ACC112 (cell line): ENCODE data around the gene TTYH3.

ENCODE experiments used
- H2AFZ ChIP-seq: fragments of 200-600 bp; sonication (generic); one replicate; pipeline ENCODE4 v1.6.0; 2017; ENCODE audit warnings: antibody characterized with exemption, low read length; ENCODE audit not compliant: unreplicated experiment
- H3K27ac ChIP-seq: fragments of 200-600 bp; sonication (generic); 2 replicates; pipeline ENCODE4 v1.5.1; 2014; ENCODE audit warnings: low read depth, mild to moderate bottlenecking, antibody characterized with exemption, low read length, moderate library complexity
- H3K27me3 ChIP-seq: fragments of 200-600 bp; sonication (generic); 2 replicates; pipeline ENCODE4 v1.6.1; 2014; ENCODE audit warnings: mild to moderate bottlenecking, antibody characterized with exemption, low read length, moderate library complexity, mixed read lengths; ENCODE audit not compliant: insufficient read depth
- H3K36me3 ChIP-seq: fragments of 200-600 bp; sonication (generic); 2 replicates; pipeline ENCODE4 v1.6.1; 2016; ENCODE audit warnings: mild to moderate bottlenecking, antibody characterized with exemption, low read length, moderate library complexity, mixed read lengths; ENCODE audit not compliant: insufficient read depth
- H3K4me1 ChIP-seq: fragments of 200-600 bp; sonication (generic); one replicate; pipeline ENCODE4 v1.6.1; 2016; ENCODE audit warnings: low read length, mixed read lengths; ENCODE audit not compliant: insufficient read depth, unreplicated experiment, control insufficient read depth
- H3K4me3 ChIP-seq: fragments of 200-600 bp; sonication (generic); 2 replicates; pipeline ENCODE4 v1.5.1; 2014; ENCODE audit warnings: mild to moderate bottlenecking, low read depth, low read length
- H3K79me2 ChIP-seq: fragments of 200-600 bp; sonication (generic); one replicate; pipeline ENCODE4 v1.6.0; 2016; ENCODE audit warnings: low read length; ENCODE audit not compliant: control insufficient read depth, unreplicated experiment, insufficient read depth

The TTYH3 gene

DNA sequence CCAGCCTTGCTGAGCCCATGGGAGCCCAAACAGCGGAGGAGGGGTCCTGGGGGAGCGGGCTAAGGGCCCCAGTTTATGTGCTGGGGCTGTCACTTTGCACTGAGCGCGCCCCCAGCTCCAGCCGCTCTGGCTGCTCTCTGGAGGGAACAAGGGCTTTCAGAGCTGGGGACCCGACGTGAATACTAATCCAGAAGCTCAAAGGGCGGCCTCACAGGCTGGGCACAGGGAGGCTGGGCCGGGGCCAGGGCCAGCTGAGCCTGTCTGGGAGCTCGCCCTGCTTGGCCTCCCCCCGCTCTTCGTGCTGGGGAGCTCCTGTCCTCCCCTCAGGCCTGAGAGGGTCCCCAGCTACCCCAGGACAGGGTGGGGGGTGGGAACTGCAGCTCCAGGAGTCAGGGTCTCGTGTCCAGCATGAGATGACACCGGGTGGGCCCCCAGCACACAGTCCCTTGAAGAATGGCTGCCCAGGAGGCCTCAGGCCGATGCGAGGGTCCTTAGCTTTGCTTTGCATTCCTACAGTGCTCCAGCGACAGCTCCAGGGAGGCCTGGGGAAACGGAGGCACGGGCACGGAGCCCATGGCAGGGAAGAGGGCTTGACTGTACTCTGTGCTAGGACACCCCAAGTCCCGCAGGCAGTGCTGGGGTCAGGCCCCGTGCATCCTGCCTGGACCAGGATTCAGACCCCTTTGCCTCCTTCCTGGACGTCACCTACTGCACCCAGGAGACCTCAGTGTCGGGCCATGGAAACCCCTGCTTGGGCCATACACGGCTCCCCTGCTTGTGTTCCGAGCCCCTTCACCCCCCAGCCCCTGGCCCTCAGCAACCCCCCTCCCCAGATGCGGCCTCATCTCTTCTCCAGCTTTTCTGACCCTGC, 50.4 kb downstream of the TTYH3 start:
- H2AFZ ChIP-seq = no peak overlapping the region
- no peak overlapping the region for H3K4me3 ChIP-seq
- no peak overlapping the region for H3K27ac ChIP-seq
- H3K27me3 ChIP-seq = peaks cover 4% of the 10 kb centered on the region; the same call in 1 of the 2 replicates
- H3K4me1 ChIP-seq = no peaks in the 10 kb centered on the region
- H3K79me2 ChIP-seq = no peaks in the 10 kb centered on the region
- no peaks in the 10 kb centered on the region for H3K36me3 ChIP-seq

DNA sequence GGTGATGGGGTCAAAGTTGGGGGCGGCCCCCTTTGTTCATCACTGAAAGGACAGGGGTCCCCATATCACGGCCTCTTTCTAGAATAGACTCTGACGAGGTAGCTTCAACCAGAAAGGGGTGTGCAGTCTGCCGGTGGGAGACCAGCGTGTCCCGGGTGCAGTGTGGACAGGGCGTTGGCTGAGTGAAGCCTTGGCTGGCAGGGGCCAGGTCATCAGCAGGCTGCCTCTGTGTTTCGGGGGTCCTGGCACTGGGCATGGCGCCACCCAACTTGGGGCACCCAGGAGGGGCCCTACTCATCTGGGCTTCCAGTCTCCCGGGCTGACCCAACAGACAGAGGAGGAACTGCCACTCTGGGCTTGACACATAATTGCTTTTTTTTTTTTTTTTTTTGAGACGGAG, 52.7 kb downstream of the TTYH3 start:
- peaks cover 4% of the 10 kb centered on the region for H3K4me1 ChIP-seq

DNA sequence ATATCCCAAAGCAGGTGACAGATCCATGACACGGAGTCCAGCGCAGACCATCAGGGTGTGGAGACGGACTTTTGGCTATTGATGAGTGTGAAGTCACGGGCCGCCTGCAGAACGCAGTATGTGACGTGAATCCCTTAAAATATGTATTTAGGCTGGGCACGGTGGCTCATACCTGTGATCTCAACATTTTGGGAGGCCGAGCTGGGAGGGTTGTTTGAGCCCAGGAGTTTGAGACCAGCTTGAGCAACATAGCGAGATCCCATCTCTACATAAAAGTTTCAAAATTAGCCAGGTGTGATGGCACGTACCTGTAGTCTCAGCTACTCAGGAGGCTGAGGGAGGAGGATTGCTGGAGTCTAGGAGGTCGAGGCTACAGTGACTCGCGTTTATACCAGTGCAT, 54.3 kb downstream of the TTYH3 start:
- no peak overlapping the region for H2AFZ ChIP-seq
- no peak overlapping the region for H3K4me3 ChIP-seq
- H3K27me3 ChIP-seq = peaks cover 27% of the 10 kb centered on the region
- no peak overlapping the region for H3K27ac ChIP-seq
- H3K4me1 ChIP-seq = peaks cover 4% of the 10 kb centered on the region
- no peaks in the 10 kb centered on the region for H3K36me3 ChIP-seq
- H3K79me2 ChIP-seq = no peaks in the 10 kb centered on the region

More for the DNA sequence above, 52.7 kb downstream of the TTYH3 start:
- Histone ChIP-seq H3K27ac (no peak overlapping the region), H3K79me2 (no peaks in the 10 kb centered on the region), H3K36me3 (no peaks in the 10 kb centered on the region), H3K4me3 (no peak overlapping the region), H2AFZ (no peak overlapping the region), H3K27me3 (peaks cover 25% of the 10 kb centered on the region)

DNA sequence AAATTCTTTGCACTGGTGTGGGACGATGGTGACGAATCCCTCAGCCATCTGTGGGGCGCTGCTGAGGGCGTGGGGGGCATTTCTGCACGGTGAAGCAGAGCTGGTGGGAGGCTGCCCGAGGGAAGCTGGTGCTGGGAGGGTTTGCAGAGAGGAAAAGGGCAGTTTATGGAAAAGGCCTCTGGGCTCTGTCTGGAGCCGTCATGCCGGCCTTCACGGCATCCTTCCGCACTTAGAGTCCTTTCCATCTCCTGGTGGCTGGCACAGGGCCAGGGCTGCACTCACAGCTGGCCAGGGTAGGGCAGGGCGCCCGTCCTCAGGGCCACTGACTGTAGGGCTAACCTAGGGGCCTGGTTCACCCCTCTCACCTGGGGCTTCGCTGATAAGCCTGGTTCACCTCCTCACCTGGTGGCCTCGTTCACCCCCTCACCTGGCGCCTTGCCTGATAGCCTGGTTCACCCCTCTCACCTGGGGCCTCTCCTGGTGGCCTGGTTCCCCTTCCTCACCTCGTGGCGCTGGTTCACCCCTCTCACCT, 55.6 kb downstream of the TTYH3 start:
- H3K4me3 ChIP-seq = no peak overlapping the region; the same call in 1 of the 2 replicates
- peaks cover 4% of the 10 kb centered on the region for H3K4me1 ChIP-seq
- no peak overlapping the region for H2AFZ ChIP-seq
- H3K36me3 ChIP-seq = no peaks in the 10 kb centered on the region
- H3K27ac ChIP-seq = no peak overlapping the region
- peaks cover 27% of the 10 kb centered on the region for H3K27me3 ChIP-seq
- no peaks in the 10 kb centered on the region for H3K79me2 ChIP-seq

DNA sequence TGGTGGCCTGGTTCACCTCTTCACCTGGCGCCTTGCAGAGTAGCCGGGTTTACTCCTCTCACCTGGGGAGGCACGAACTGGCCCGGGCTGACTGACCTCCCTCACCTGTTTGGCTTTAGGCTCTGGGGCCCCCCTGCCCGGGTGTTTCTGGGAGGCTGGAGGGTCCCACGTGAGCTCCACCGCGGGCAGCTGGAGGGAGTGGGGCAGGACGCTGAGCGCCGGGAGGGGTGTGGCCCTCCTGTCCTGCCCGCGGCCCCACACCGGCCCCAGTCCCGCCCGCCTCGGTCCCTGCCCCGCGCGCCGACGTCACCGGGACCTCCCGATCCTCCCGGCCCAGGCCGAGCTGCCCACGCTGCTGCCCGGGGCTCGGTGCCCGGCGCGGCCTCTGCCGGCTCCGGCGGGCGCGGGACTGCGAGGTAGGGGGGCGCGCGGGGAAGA, 56.1 kb downstream of the TTYH3 start, which contains the start of gene AMZ1:
TSS of gene AMZ1 (plus strand) at position 322 of the 438 bp plus-strand sequence. CDS start 12,250 bp downstream, outside the sequence.
- peaks cover 4% of the 10 kb centered on the region for H3K4me1 ChIP-seq
- no peak within 1 kb of the TSS for H3K27ac ChIP-seq
- H3K36me3 ChIP-seq = no peaks in the 10 kb centered on the region
- H3K27me3 ChIP-seq = peaks cover 27% of the 10 kb centered on the region
- H2AFZ ChIP-seq = no peak within 1 kb of the TSS
- no peaks in the 10 kb centered on the region for H3K79me2 ChIP-seq
- H3K4me3 ChIP-seq = peak within 1 kb of the TSS; percentile 61

DNA sequence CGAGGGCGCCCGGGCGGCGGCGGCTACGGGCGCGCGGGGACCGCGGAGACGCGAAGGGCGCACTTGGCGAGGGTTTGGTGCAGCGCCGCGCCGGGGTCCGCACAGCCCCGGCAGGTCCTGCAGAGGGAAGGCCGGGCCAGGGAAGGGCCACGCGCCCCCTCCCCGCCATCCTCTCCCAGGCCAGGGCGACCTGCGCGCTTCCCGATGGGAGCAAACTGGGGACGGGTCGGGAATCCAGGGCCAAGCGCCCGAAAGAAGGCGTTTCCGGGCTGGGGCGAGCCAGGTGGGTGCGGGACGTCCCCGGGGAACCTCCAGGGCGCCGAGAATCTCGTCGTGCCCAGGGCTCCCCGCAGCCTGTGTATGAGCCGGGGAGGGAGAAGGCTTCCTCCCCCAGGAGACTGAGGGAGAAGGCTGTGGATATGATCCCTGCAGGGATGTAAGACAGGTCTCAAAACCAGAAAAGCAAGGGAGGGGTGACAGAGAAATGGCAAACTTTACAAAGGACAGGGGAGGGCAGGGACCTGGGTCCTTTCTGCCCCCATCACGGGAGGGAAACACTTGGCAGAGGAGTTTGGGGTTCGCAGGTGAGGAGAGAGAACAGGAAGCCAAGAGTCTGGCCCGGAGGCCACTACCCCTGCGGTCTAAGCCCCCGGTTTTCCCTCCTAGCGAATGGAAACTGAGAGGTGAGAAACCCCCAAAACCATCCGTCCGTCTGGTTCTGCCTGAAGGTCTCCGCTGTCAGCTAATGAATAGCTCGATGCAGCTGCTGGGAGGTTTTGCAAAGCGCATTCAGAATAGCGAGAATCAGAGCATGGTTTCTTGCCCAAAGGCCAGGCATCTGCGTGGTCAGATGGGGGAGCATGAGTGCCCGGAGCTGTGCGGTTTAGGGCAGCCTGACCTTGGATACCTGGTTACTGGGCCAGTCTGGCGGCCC, 56.9 kb downstream of the TTYH3 start:
- H3K36me3 ChIP-seq = no peaks in the 10 kb centered on the region
- no peak overlapping the region for H3K27ac ChIP-seq
- H3K27me3 ChIP-seq = peaks cover 27% of the 10 kb centered on the region
- no peaks in the 10 kb centered on the region for H3K79me2 ChIP-seq
- H2AFZ ChIP-seq = no peak overlapping the region
- H3K4me3 ChIP-seq = peak overlapping the region; percentile 61
- H3K4me1 ChIP-seq = peaks cover 4% of the 10 kb centered on the region

DNA sequence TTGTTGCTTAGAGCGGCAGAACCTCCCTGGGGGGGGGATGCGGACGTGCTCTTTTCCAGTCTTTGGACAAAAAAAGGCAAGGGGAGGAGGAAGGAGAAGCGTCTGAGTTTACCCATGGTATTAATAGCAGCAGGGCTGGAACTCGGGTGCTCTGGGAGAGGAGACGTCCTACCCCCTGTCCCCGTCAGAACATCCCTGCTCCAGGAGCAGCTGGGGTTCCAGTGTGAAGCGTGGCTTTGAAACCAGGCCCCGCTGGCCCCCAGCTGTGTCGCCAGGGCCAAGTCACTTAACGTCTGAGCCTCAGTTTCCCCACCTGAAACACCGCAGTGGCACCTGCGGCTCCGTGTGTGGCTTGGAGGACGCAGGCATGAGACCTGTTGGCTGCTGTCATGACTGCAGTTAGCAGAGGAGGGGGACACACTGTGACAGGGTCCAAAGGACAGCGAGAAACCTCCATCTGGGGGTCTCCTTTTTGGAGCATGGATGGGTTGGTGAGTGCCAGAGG, 57.6 kb downstream of the TTYH3 start:
- peaks cover 27% of the 10 kb centered on the region for H3K27me3 ChIP-seq
- H3K36me3 ChIP-seq = no peaks in the 10 kb centered on the region
- H2AFZ ChIP-seq = no peak overlapping the region
- no peak overlapping the region for H3K27ac ChIP-seq
- H3K4me3 ChIP-seq = no peak overlapping the region
- H3K4me1 ChIP-seq = peaks cover 4% of the 10 kb centered on the region
- no peaks in the 10 kb centered on the region for H3K79me2 ChIP-seq

DNA sequence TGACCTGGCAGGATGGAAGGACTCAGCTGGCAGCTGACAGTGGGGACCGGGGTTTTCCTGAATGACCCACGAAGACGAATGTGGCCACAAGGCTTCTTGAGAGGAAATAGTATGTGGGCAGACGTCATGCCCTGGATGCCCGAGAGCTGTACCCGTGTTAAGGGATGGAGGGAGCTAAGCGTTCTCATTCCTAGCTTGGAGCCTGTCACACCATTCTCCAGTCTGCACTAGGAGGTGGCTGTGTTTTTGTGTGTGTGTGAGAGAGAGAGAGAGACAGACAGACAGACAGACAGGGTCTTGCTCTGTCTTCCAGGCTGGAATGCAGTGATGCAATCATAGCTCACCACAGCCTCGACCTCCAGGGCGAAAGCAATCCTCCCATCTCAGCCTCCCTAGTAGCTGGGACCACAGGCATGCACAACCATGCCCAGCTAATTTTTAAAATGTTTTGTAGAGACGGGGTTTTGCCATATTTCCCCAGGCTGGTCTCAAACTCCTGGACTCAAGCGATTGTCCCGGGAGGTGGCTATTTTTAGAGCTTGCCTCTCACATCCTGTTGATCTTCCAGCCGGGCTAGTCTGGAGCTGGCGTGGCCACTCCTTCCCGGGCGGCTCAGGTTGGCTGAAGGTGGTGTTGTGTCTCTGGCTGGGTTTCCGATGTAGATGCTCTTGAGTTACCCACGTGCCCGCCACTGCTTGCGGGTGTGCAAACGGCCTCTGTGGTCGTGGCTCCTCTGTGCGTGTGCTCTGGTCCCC, 58.3 kb downstream of the TTYH3 start:
- Histone ChIP-seq H2AFZ (no peak overlapping the region), H3K4me1 (peaks cover 4% of the 10 kb centered on the region), H3K79me2 (no peaks in the 10 kb centered on the region), H3K36me3 (no peaks in the 10 kb centered on the region), H3K27me3 (peaks cover 27% of the 10 kb centered on the region), H3K4me3 (no peak overlapping the region), H3K27ac (no peak overlapping the region)

DNA sequence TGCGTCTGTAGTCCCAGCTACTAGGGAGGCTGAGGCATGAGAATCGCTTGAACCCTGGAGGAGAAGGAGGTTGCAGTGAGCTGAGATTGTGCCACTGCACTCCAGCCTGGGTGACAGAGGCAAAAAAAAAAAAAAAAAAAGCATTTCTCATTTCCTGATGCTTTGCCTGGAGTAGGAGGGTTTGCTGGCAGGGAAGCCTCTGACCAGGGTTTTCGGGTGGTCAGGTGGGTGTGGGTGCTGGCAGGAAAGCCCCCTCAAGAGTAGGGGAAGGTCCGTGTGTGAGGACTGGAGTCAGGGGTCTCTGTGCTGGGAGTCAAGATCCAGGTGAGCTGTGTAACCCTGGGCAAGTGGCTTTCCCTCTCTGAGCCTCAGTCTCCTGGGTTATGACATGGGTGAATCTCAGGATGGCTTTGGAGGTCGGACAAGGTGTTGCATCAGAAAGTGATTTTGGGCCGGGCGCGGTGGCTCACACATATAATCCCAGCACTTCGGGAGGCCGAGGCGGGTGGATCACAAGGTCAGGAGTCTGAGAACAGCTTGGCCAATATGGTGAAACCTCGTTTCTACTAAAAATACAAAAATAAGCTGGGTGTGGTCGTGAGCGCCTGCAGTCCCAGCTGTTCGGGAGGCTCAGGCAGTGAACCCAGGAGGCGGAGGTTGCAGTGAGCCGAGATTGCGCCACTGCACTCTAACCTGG, 59.4 kb downstream of the TTYH3 start:
- Histone ChIP-seq H3K27me3 (peaks cover 27% of the 10 kb centered on the region), H3K36me3 (no peaks in the 10 kb centered on the region), H3K27ac (no peak overlapping the region), H3K79me2 (no peaks in the 10 kb centered on the region), H3K4me1 (peaks cover 4% of the 10 kb centered on the region), H3K4me3 (no peak overlapping the region), H2AFZ (no peak overlapping the region)
